ENCODE measurements around the gene ADCY3.

GRCh38 chr2:24855726-24856125 is 64.3 kb downstream of the ADCY3 start:
- TF ChIP-seq, protein P1, sequence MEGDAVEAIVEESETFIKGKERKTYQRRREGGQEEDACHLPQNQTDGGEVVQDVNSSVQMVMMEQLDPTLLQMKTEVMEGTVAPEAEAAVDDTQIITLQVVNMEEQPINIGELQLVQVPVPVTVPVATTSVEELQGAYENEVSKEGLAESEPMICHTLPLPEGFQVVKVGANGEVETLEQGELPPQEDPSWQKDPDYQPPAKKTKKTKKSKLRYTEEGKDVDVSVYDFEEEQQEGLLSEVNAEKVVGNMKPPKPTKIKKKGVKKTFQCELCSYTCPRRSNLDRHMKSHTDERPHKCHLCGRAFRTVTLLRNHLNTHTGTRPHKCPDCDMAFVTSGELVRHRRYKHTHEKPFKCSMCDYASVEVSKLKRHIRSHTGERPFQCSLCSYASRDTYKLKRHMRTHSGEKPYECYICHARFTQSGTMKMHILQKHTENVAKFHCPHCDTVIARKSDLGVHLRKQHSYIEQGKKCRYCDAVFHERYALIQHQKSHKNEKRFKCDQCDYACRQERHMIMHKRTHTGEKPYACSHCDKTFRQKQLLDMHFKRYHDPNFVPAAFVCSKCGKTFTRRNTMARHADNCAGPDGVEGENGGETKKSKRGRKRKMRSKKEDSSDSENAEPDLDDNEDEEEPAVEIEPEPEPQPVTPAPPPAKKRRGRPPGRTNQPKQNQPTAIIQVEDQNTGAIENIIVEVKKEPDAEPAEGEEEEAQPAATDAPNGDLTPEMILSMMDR (IDR thresholded peaks at IDR 0.05): no peak
- TF ChIP-seq POLR2A (IDR thresholded peaks at IDR 0.05): no peak

Measured in breast epithelium (tissue), 3 donors.